GM21737 (cell line): ENCODE data around the gene CYTH1.
A peak's percentile ranks its signal among the peaks of the same experiment; 100 is the strongest.
"Not testable (repeated sequence)": the region's sequence is repeated elsewhere in the genome, so short reads cannot be mapped to it uniquely, and the experiment has no call there.

Experiments used
- ATAC-seq: cut with Tn5 transposase; IDR thresholded peaks from one replicate; pipeline ENCODE4 v1.9.1; 2021; ENCODE audit warnings: mild to moderate bottlenecking, moderate library complexity; ENCODE audit not compliant: unreplicated experiment

Gene CYTH1

DNA sequence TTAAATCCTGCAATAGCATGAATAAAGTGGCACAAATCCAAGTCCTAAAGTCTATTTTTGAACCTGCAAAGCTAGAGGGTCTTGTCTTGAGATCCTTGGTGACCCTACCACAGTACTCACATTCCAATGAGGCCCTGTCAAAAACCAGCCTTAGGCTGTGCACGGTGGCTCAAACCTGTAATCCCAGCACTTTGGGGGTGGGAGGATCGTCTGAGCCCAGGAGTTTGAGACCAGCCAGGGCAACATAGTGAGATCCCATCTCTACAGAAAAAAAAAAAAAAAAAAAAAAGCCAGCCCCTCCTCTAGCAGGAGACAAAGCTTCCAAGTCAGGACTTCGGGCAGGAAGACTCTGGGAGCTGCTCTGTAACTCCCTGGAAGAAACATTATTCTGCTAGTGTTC, 16.3 kb downstream of the CYTH1 start:
- ATAC-seq: no peak

DNA sequence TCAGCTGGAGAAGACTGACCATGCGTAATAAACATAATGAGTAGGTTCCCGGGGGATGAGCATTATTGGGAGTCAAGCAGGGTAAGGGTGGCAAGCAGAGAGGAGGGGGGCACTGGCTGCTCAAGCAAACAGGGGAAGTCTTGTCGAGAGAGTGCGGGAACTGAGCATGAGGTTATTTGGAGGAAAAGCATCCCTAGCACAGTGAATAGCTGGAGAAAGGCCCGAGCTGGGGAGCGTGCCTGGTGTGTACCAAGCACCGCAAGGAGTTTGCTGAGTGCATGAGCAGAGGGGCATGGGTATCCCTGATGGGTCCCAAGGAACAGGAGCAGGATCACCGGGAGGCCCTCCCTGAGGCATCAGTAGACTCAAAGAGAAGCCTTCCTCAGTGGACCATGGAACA, 17.2 kb downstream of the CYTH1 start:
- no peak for ATAC-seq

DNA sequence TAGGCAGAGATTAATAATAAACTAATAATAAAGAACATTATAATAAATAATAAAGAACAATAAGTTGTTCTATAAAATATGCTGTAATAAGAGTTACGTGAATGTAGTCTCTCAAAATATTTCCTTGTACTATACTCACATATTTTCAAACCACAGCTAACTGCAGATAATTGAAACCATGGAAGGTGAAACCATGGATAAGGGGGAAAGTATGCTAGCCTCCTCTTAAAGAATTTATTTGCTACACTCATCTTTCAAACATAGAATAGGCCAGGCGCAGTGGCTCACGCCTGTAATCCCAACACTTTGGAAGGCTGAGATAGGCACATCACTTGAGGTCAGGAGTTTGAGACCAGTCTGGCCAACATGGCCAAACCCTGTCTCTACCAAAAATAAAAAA, 18.5 kb downstream of the CYTH1 start:
- no peak for ATAC-seq

DNA sequence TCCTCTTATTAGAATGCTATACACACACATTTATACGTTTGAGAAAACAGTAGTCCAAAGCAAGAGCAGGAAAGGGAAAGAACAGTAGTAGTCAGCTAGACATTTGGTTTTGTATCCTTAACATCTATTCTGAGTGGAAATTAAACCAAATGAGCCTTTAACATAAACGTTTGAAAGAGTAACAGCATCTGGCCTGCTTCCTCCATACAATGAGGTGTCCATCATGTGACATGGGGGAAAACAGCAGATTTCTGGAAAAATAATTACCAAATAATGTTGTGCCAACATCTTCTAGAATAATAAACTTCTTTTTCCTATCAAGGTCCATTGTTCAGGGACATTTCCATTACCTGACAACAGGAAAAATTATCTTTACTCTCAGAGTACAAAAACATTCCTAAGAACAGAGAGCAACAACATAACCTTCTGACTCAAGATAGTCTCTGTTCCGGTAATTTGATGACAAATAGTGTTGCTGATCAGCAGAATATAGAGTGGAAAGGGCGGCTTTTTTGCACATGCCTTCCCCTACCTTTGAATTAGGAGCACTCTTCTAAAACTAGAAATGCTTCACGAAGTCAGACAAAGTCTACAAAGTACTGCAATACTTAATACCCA, 20.2 kb downstream of the CYTH1 start:
- ATAC-seq: no peak

DNA sequence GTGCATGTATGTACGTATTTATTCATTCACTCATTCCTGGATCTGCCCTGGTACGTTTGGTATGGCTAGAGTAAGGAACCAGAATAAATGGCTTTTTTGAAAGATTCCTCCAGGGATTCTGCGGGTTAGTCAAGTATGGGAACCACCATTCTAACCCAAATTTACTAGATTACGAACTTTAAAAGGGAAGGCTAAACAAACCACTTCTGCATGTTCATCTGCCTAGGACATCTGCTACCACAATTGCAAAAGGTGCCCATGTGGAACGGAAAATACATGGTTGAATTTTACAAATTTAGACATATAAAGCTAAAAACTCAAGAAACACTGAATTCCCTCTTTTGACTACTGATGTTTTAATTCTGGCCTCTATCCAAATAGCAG, 22.1 kb downstream of the CYTH1 start:
- ATAC-seq: no peak

DNA sequence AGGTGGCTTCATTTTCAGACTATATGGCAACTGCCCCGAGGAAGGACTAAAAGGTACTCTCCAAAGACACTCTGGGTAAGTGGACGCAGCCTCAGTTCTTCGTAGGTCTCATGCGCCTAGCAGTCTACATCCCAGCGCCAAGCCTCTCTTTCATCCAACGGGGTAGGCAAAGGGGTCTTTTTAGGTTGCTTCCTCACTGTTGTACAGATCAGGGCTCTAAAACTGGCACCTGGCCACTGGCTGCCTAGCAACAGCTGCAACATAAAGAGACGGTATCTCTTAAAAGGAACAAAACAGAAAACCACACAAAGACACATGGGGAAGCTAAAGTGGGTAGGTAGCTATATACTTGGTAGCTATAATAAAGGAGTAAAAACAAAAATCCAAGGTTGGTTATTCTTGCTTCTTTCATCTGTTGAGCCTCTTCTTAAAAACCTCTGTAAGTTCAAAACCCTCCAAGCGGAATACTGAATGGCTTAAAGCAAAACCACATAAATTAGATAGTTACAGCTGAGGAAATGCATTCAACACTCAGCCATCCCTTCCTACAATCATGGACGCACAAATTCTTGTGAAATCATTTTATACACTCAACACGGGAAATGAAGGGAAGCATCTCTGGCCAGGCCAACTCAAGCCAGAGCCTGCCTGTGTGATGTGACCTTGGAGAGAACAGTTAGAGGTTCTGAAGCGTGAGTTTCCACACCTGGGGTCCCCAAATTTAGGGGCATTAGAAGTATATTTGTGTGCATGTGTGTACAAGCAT, 22.7 kb downstream of the CYTH1 start:
- ATAC-seq: peak; percentile 63

DNA sequence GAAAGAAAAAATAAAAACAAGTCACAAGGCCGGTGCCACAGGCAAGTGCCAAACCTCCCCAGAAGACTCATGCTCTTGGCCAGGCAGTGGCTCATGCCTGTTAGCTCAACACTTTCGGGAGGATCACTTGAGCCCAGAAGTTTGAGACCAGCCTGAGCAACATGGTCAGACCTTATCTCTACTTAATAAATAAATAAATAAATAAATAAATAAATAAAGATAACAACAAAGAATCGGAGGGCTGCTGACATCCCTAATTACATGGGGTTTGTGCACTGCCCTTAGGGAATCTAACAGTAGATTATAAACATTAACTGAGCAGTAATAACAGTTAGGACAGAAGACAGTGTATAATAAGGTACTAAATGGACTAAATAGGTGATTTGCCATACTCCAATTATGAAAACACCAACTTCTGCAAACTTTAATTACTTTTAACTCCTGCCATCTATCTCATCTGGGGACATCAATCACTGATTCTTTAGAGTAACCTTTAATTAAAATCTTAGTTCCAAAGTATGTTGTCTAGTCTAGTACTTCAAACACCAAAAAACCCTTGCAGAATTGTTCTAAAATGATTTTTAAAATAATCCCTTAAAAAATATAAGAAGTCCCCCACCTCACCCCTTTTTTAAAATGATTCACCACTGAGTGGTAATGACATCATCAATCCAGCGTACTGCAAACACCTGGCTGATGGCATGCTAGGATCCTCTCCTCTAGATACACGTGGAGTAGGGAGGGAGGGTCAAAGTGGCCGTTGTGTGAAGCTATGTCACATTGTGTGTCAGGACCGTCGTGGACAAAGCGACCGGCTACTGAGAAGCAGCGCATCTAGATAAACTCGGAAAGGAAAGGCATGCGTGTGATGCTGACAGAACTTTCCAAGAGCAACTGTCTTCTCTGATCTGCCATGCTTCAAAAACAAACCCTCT, 28.5 kb downstream of the CYTH1 start:
- no peak for ATAC-seq

DNA sequence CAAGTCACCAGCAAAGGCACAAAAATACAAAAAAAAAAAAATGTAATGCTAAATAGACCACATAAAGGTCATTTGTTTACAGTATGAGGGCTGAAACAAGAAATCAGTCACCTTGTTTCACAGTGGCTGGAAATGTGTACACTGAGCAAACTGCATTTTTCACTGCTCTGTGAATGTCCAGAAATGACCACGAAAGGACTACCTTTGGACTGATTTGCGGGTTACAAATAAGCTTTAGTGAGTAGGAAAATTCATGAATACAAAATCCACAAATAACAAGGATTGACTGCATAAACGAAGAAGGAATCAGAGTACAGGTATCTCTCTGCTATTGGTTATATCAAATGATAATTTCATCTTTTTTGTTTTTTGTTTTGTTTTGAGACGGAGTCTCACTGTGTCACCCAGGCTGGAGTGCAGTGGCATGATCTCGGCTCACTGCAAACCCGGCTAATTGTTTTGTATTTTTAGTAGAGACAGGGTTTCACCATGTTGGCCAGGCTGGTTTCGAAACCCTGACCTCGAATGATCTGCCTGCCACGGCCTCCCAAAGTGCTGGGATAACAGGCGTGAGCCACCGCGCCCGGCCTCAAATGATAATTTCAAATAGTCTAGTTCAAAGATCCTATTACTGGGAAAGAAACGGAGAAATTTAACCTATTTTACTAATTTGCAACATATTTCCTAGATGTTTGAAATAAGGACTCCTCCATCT, 30.5 kb downstream of the CYTH1 start:
- ATAC-seq: no peak

DNA sequence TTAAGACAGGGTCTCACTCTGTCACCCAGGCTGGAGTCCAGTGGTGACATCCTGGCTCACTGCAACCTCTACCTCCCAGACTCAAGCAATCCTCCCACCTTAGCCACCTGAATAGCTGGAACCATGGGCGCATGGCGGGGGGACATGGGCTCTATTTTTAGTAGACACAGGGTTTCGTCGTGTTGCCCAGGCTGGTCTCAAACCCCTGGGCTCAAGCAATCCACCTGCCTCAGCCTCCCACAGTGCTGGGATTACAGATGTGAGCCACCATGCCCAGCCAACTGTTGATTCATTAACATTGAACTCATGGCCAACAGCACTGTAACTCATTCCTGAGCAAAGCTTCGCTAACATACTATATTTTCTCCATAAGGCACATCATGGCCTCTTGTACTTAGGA, 31.1 kb downstream of the CYTH1 start:
- ATAC-seq: not testable (repeated sequence)

DNA sequence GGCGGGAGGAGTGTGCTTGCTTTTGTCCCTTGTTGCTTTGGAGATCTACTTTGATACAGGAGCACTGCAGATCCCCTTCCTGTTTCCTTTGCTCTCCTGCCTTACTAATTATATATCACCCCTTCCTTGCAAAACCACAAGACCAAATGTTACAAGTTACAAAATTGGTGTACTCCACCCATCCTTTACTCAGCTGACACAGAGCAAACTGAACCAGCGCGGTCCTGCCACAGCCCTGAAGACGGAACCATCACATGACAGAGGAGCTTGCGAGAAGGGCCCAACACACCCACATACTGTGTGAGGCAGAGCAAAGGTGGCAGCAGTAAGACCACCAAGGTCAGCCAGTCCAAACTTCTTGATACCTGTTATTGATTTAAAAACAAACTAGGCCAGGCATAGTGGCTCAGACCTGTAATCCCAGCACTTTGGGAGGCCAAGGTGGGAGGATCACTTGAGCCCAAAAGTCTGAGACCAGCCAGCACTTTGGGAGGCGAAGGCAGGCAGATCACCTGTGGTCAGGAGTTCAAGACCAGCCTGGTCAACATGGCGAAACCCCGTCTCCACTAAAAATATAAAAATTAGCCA, 33.2 kb downstream of the CYTH1 start:
- peak; percentile 62 for ATAC-seq

DNA sequence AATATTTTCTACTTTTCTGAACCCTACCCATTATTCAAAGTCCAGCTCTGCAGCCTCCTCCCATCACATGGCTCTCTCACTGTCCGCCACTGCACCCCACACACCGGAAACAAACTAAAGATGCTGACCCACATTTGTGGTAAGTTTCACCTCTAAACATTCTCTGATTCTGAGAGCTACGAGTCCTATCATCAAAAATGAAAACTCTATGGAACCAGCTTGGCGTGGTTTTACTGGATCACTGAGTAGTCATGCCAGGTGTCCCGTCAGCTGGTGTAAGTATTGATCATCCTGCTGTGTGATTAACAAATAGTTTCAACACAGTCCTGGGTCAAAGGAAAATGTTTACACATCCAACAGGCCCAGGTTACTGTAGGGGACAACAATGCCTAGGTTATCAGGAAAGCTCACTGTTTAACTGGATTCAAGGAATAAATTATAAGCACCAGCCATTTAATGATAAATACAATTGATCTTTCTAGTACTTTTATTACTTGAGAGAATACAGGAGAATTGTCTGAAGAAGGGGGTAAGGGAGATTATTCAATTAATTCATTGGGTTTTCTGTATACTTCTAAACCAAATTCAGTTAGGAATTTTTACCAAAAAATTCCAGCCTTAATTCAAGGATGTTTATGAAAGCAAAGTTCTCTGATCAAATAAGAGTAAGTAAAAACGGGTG, 33.9 kb downstream of the CYTH1 start:
- peak; percentile 52 for ATAC-seq

DNA sequence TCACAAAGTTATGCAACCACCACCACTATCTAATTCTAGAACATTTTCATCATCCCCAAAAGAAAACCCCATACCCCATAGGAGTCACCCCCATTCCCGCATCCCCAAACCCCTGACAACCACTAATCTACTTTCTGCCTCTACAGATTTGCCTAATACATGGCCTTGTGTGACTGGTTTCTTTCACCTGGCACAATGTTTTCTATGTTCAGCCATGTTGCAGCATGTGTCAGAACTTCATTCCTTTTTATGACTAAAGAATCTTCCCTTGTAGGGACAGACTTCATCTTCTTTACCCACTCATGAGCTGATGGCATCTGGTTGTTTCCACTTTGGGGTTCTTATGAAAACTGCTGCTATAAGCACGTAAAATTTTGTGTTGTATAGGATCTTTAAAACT, 34.6 kb downstream of the CYTH1 start:
- ATAC-seq: no peak

DNA sequence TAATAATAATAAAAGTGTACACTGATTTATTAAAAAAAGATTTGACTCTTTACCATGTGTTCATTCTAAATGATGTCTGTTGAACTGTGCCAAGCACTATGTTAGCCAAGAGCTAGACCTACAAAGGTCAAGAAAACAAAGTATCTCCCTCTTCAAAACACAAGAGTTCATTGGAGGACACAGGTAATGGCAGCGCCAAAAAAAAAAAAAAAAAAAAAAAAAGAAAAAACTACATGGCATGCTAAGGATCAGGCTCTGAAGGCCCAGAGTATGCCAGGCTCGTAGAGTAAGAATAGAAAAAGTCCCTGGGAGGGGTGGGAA, 35.2 kb downstream of the CYTH1 start:
- no peak for ATAC-seq

DNA sequence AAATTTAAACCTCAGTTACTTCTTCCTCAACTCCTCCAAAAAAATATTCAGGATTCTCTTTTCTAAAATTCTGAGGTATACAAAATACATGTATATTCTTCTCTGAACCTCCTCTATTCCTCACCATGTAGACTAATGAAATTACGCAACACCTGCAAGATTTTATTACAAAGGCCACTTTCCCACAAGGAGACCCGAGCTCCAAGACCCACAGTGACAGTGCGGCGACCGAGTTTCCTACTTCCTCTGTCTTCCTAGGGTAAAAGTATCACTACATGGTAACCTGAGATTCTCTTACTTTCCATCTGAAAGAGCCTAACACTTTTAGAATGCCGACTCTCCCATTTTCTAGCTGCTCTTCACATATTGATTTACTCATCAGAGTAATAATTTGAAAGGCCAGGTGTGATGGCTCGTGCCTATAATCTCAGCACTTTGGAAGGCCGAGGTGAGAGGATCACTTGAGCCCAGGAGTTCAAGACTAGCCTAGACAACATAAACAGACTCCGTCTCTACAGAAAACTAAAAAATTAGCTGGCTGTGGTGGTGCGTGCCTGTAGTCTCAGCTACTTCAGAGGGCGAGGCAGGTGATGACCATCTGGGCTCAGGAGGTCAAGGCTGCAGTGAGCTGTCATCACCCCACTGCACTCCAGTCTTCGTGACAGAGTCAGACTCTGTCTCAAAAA, 35.7 kb downstream of the CYTH1 start:
- ATAC-seq: no peak

DNA sequence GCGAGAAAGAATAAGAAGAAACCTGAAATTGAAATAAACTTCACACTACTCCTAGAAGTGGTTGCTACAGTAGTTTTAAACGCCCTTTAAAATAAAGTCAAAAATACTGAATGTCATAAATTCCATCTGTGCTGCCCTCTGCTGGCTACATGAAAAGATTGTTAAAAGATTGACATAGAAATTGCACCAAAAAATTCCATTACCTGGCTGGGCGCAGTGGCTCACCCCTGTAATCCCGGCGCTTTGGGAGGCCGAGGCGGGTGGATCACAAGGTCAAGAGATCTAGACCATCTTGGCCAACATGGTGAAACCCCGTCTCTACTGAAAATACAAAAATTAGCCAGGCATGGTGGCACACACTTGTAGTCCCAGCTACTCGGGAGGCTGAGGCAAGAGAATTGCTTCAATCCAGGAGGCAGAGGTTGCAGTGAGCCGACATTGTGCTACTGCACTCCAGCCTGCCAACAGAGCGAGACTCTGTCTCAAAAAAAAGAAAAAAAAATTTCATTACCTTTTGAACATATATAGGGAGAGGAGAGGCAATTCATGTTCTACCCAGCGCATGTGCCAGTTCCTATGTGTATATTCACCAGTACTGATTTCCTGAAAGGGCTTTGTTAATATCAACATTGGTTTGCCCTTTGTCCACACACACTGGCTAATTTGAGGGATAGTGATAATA, 36.5 kb downstream of the CYTH1 start:
- no peak for ATAC-seq

DNA sequence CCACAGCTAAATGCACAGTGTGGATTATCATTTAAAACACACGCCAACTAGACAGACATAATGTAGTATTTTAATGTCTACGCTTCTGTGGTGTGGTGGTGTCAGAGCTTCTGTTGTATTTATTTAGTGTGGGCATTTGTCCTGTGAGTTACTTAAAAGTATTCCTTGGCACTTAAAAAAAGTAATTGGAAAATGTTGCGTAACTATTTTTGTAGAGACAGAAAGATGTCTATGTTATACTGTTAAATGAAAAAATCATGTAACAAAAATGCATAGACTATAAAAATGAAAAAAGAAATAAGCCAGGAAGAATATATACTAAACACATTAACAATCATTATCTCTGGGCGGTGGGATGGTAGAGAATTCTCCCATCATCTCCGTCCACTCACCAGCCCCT, 39.2 kb downstream of the CYTH1 start:
- no peak for ATAC-seq

DNA sequence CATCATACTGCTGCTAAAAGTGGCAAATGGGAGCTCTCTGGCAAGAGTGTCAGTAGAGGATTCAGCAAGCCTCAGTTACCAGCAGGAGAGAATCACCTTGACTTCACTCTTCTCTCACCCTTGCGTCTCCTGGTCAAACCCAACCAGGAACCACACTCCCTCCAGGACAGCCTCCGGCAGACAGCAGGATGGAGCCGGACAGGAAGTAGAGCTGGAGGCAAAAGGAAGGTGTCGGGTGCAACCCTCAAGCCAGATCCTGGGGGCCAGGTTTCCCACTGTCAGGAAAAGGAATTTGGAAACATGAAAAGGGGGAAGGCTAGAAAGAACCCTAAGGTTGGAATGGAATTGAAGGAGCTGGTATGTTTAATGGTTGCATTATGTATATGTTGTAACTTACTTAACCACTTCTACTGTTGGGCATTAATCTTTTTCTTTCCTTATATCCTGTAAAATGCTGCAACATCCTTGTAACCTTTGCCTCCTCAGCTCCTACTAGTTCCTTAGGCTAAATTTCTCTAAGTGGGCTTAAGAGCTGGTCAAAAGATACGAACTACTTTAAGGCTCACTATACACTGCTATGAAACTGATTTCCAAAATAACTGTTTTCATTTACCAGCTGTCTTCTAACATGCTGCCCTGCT, 40.3 kb downstream of the CYTH1 start:
- ATAC-seq: no peak

DNA sequence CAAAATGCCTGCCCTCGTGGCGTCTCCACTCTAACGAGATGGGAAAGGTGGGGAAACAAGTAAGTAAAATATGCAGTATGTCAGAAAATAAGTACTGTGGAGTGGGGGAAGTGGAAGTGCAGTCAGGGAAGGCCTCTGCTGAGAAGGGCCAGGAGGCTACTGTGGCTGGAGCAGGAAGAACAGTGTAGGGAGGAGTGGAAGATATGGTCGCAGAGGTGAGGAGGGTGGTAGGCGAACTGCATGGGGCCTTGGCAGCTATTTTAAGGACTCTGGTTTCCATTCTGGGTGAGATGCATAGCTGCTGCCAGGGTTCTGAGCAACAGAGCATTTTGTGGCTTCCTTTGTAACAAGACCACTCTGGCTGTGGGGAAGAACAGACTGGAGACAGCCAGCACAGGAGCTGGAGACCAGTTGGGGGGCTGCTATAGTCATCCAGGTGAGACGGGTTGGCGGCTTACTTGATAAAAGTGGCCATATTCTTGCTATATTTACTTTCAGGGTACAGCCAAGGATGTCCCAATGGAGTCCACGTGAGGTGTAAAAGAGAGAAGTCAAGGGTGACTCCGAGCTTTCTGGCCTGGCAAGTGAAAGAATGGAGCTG, 42.6 kb downstream of the CYTH1 start:
- ATAC-seq: no peak
